K562 (cell line): ENCODE measurements around the gene DRICH1.

Experiments used
- BRF1 ChIP-seq: IDR thresholded peaks from 3 replicates; pipeline ENCODE4 v1.6.1; 2011; ENCODE audit warnings: borderline replicate concordance, mild to moderate bottlenecking; ENCODE audit not compliant: insufficient read length; ENCODE audit errors: extremely low read depth
- CTCF ChIP-seq, 3 experiments: IDR thresholded peaks in 2 of 3; conservative IDR thresholded peaks in 1 of 3; 2 replicates each; pipeline ENCODE4 v1.5.1; 2011 to 2012; ENCODE audit warnings: low read length in 3 of 3, mild to moderate bottlenecking in 3 of 3, control low read depth in 2 of 3, improper control_type of control experiment in 1 of 3, inconsistent platforms in 1 of 3, low read depth in 1 of 3, mixed read lengths in 1 of 3, moderate library complexity in 1 of 3; ENCODE audit not compliant: insufficient read depth in 2 of 3
- HBP1 ChIP-seq: fragments of 450-650 bp; formaldehyde crosslinking; IDR thresholded peaks from 2 replicates; pipeline ENCODE4 v1.4.0; 2022; ENCODE audit warnings: missing genetic modification characterization

GRCh38 chr22:23565305-23565914 is 66.7 kb downstream of the DRICH1 start:
- TF ChIP-seq CTCF (IDR thresholded peaks at IDR 0.05 in 2 of 3, conservative IDR thresholded peaks at IDR 0.05 in 1 of 3; ENCODE audit: insufficient read depth in 2 of 3, low read depth in 1 of 3, low read length in 3 of 3) (peak; percentile 9 to 27 (median 13); a peak in 1 of 6 replicates), HBP1 (no peak), BRF1 (no peak)
